HCT116 (cell line): ENCODE measurements around the gene KLF9. TPM values are rescaled to one million over a fixed set of nuclear protein-coding genes. Genes with fewer than 3 reads are reported as not detected.

ENCODE experiments used
- ATAC-seq: fragments of 200-7000 bp; cut with Tn5 transposase; 2 replicates; pipeline ENCODE4 v1.9.1; 2020; ENCODE audit warnings: mild to moderate bottlenecking, moderate library complexity
- BruUV-seq: library from RNA; stranded (reverse); fragments of 400-500 nt; replicated peaks from 2 replicates; lab custom pipeline; 2021; lab: Mats Ljungman, UMichigan
- CTCF ChIA-PET: fragments of 300-600 bp; sonication (Branson Sonifier 250); formaldehyde crosslinking; loops from one replicate; lab custom pipeline; 2021; ENCODE audit warnings: antibody characterized with exemption; lab: Charles Lee
- POLR2A ChIA-PET: fragments of 300-600, 350-600 bp; sonication (Branson Sonifier 250); formaldehyde crosslinking; loops from one replicate; lab custom pipeline; 2021; ENCODE audit warnings: antibody characterized with exemption; lab: Charles Lee
- RAD21 ChIA-PET, 2 experiments: fragments of 300-600 bp; sonication (Branson Sonifier 250); formaldehyde crosslinking; loops; one replicate each; lab custom pipeline; 2023; ENCODE audit warnings: low total read pairs in 2 of 2; ENCODE audit not compliant: uncharacterized antibody in 2 of 2, unreplicated experiment in 2 of 2, low non-redundant PET in 1 of 2; lab: Charles Lee
- DNase-seq: peaks from one replicate; pipeline ENCODE4 v3.0.0-alpha.2; 2010; ENCODE audit warnings: low read depth, low spot score
- H2AFZ ChIP-seq: fragments of 200-600 bp; shearing (Covaris generic), sonication (generic); 2 replicates; pipeline ENCODE4 v1.6.1; 2017; ENCODE audit warnings: low read depth, mixed run types, mixed read lengths, antibody characterized with exemption, low read length; ENCODE audit not compliant: poor library complexity, severe bottlenecking
- H3K27ac ChIP-seq: 2 replicates; pipeline ENCODE4 v1.5.1; 2012; ENCODE audit warnings: low read depth, low read length
- H3K27me3 ChIP-seq: fragments of 200-600 bp; sonication (generic); 2 replicates; pipeline ENCODE4 v1.6.1; 2016; ENCODE audit warnings: mixed run types, low read length, mixed read lengths; ENCODE audit not compliant: insufficient read depth
- H3K36me3 ChIP-seq, 2 experiments: fragments of 200-500 bp in 1 of 2; fragments of 200-600 bp in 1 of 2; sonication (Bioruptor generic) in 1 of 2; sonication (generic) in 1 of 2; 2 replicates each; pipeline versions ENCODE4 v1.5.1 to v1.6.1; 2014 to 2016; ENCODE audit warnings: low read length in 2 of 2, inconsistent platforms in 1 of 2, mixed read lengths in 1 of 2, mixed run types in 1 of 2; ENCODE audit not compliant: insufficient read depth in 2 of 2, control insufficient read depth in 1 of 2
- H3K4me1 ChIP-seq, 2 experiments: fragments of 200-600 bp in 1 of 2; sonication (generic) in 1 of 2; 2 replicates each; pipeline versions ENCODE4 v1.5.1 to v1.6.1; 2012 to 2017; ENCODE audit warnings: low read length in 2 of 2, inconsistent platforms in 1 of 2, mild to moderate bottlenecking in 1 of 2, mixed read lengths in 1 of 2, mixed run types in 1 of 2, moderate library complexity in 1 of 2; ENCODE audit not compliant: insufficient read depth in 2 of 2, control insufficient read depth in 1 of 2
- H3K4me2 ChIP-seq: fragments of 200-600 bp; sonication (generic); 2 replicates; pipeline ENCODE4 v1.6.1; 2017; ENCODE audit warnings: mixed run types, low read length, mixed read lengths
- H3K4me3 ChIP-seq, 2 experiments: fragments of 200-600 bp in 1 of 2; sonication (generic) in 1 of 2; replicated peaks in 1 of 2; 2 replicates each; pipeline ENCODE4 v1.5.1; 2011 to 2016; ENCODE audit warnings: low read length in 2 of 2, control low read depth in 1 of 2, low read depth in 1 of 2, mild to moderate bottlenecking in 1 of 2, mixed read lengths in 1 of 2, mixed run types in 1 of 2
- H3K79me2 ChIP-seq: fragments of 200-600 bp; sonication (generic); 2 replicates; pipeline ENCODE4 v1.6.1; 2017; ENCODE audit warnings: mild to moderate bottlenecking, mixed run types, low read length, moderate library complexity, mixed read lengths; ENCODE audit not compliant: insufficient read depth
- H3K9ac ChIP-seq: fragments of 200-600 bp; sonication (generic); 2 replicates; pipeline ENCODE4 v1.6.1; 2016; ENCODE audit warnings: low read length, mixed read lengths
- H3K9me2 ChIP-seq: fragments of 200-600 bp; sonication (generic), shearing (Covaris generic); 2 replicates; pipeline ENCODE4 v1.6.1; 2017; ENCODE audit warnings: mixed run types, mild to moderate bottlenecking, moderate library complexity; ENCODE audit not compliant: insufficient read depth
- H3K9me3 ChIP-seq, 2 experiments: fragments of 200-500 bp in 1 of 2; fragments of 200-600 bp in 1 of 2; sonication (Bioruptor generic) in 1 of 2; sonication (generic) in 1 of 2; 2 replicates each; pipeline ENCODE4 v1.6.1; 2014 to 2017; ENCODE audit warnings: low read length in 2 of 2, mixed read lengths in 2 of 2, inconsistent platforms in 1 of 2, low read depth in 1 of 2, mild to moderate bottlenecking in 1 of 2, mixed run types in 1 of 2, moderate library complexity in 1 of 2; ENCODE audit not compliant: control insufficient read depth in 1 of 2, insufficient read depth in 1 of 2
- H4K20me1 ChIP-seq: fragments of 200-600 bp; sonication (generic), shearing (Covaris generic); 2 replicates; pipeline ENCODE4 v1.6.1; 2017; ENCODE audit warnings: mixed run types, mild to moderate bottlenecking, moderate library complexity; ENCODE audit not compliant: insufficient read depth
- ATF3 ChIP-seq: IDR thresholded peaks from 2 replicates; pipeline ENCODE4 v1.6.1; 2012
- CBX3 ChIP-seq: IDR thresholded peaks from 2 replicates; pipeline ENCODE4 v1.6.1; 2012; ENCODE audit warnings: low read depth
- CEBPB ChIP-seq: IDR thresholded peaks from 2 replicates; pipeline ENCODE4 v1.6.1; 2012; ENCODE audit warnings: low read depth
- EZH2 ChIP-seq: fragments of 200-600 bp; sonication (generic); IDR thresholded peaks from 2 replicates; pipeline ENCODE4 v1.6.1; 2017; ENCODE audit warnings: antibody characterized with exemption, mixed run types
- MAX ChIP-seq: IDR thresholded peaks from 2 replicates; pipeline ENCODE4 v1.6.1; 2012
- POLR2A ChIP-seq: IDR thresholded peaks from 2 replicates; pipeline ENCODE4 v1.7.0; 2011; ENCODE audit warnings: borderline replicate concordance; ENCODE audit not compliant: insufficient read depth, insufficient read length; ENCODE audit errors: extremely low read depth
- POLR2AphosphoS5 ChIP-seq: IDR thresholded peaks from 2 replicates; pipeline ENCODE4 v1.6.1; 2011; ENCODE audit warnings: mild to moderate bottlenecking, low read depth, low read length, moderate library complexity
- RAD21 ChIP-seq: IDR thresholded peaks from 2 replicates; pipeline ENCODE4 v1.6.1; 2012; ENCODE audit warnings: low read depth, mild to moderate bottlenecking
- SP1 ChIP-seq: IDR thresholded peaks from 2 replicates; pipeline ENCODE4 v1.6.1; 2012; ENCODE audit warnings: low read depth
- TCF7L2 ChIP-seq: IDR thresholded peaks from 2 replicates; pipeline ENCODE4 v1.7.0; 2011; ENCODE audit warnings: borderline replicate concordance, inconsistent platforms; ENCODE audit not compliant: insufficient read depth, insufficient read length; ENCODE audit errors: extremely low read depth
- YY1 ChIP-seq: IDR thresholded peaks from 2 replicates; pipeline ENCODE4 v1.6.1; 2011; ENCODE audit warnings: low read length, low read depth, moderate library complexity, mild to moderate bottlenecking; ENCODE audit not compliant: insufficient replicate concordance; ENCODE audit errors: extremely low read depth
- ZBTB33 ChIP-seq: IDR thresholded peaks from 2 replicates; pipeline ENCODE4 v1.6.1; 2011; ENCODE audit warnings: mild to moderate bottlenecking, low read length, moderate library complexity; ENCODE audit not compliant: insufficient replicate concordance; ENCODE audit errors: extremely low read depth
- ZFX ChIP-seq: fragments of 450-650 bp; IDR thresholded peaks from 2 replicates; pipeline ENCODE4 v1.6.1; 2017
- ZNF274 ChIP-seq: fragments of 200-500 bp; sonication (Bioruptor generic); IDR thresholded peaks from 2 replicates; pipeline ENCODE4 v1.6.1; 2014; ENCODE audit warnings: mild to moderate bottlenecking, low read depth, low read length, inconsistent platforms
- intact Hi-C: fragments of 100-400 bp; cut with micrococcal nuclease; formaldehyde crosslinking; loops from 2 replicates; pipeline ENCODE4 v1.10.0; 2022
- total RNA-seq: library from RNA; stranded (reverse); gene quantifications from one replicate; pipeline ENCODE4 v1.2.1, GENCODE V29; 2021; ENCODE audit not compliant: unreplicated experiment

Gene KLF9
- total RNA-seq, 1 experiment from 2014 or later, result 8.3 TPM

- BruUV-seq, result no TSS peak
- no peaks in the 10 kb centered on the region for H4K20me1 ChIP-seq
- H3K4me2 ChIP-seq, result no peak overlapping the region
- H3K36me3 ChIP-seq, result no peaks in the 10 kb centered on the region
- intact Hi-C loops, result no loop called here
- H2AFZ ChIP-seq, result no peak overlapping the region
- H3K4me3 ChIP-seq, result no peak overlapping the region
- H3K9me2 ChIP-seq, result no peaks in the 10 kb centered on the region
- H3K9ac ChIP-seq, result no peak overlapping the region
- ChIA-PET RAD21 (no interaction called here), CTCF (no interaction called here), POLR2A (interaction anchor here (1.2 to 3.7 kb wide), 2 partner anchors 8 to 28 kb away, joined by 3 to 16 read pairs; no protein-coding TSS in a partner anchor)
- peak; percentile 49 for ATAC-seq
- TF ChIP-seq TCF7L2 (no peak), SP1 (no peak), POLR2A (no peak), RAD21 (no peak), YY1 (no peak), MAX (no peak), POLR2AphosphoS5 (no peak), CEBPB (no peak), EZH2 (no peak)
- no peak overlapping the region for H3K27ac ChIP-seq
- DNase-seq, result no peak
- H3K27me3 ChIP-seq, result no peaks in the 10 kb centered on the region
- no peaks in the 10 kb centered on the region for H3K9me3 ChIP-seq
- peaks cover 0 to 14% of the 10 kb centered on the region in 2 experiments; a peak in 3 of 4 replicates for H3K4me1 ChIP-seq
- H3K79me2 ChIP-seq, result no peaks in the 10 kb centered on the region
Measured at GRCh38 chr9:70427161-70427945, 12.9 kb upstream of the KLF9 start.

GRCh38 chr9:70425192-70425591 lies 10.7 kb upstream of the KLF9 start:
- H3K9me2 ChIP-seq, result no peaks in the 10 kb centered on the region
- DNase-seq, result no peak
- no TSS peak for BruUV-seq
- TF ChIP-seq ATF3 (no peak), ZNF274 (no peak), CBX3 (no peak), CEBPB (no peak), RAD21 (no peak), YY1 (no peak), ZFX (no peak), ZBTB33 (no peak)
- no peak overlapping the region for H3K9ac ChIP-seq
- no peak overlapping the region for H3K4me3 ChIP-seq
- no peak overlapping the region for H2AFZ ChIP-seq
- no peaks in the 10 kb centered on the region for H3K36me3 ChIP-seq
- no peak overlapping the region for H3K4me2 ChIP-seq
- ChIA-PET POLR2A (no interaction called here), RAD21 (no interaction called here), CTCF (no interaction called here)
- H3K79me2 ChIP-seq, result no peaks in the 10 kb centered on the region
- no peak overlapping the region for H3K27ac ChIP-seq
- H3K9me3 ChIP-seq, result no peaks in the 10 kb centered on the region
- peaks cover 14 to 36% of the 10 kb centered on the region in 2 experiments for H3K4me1 ChIP-seq
- H3K27me3 ChIP-seq, result no peaks in the 10 kb centered on the region
- intact Hi-C loops, result no loop called here
- ATAC-seq, result no peak
- H4K20me1 ChIP-seq, result no peaks in the 10 kb centered on the region
